Stomach smooth muscle (tissue), 2 donors: ENCODE results near the gene ARHGEF28.

Experiments used
- H3K27ac ChIP-seq: one replicate; pipeline ENCODE4 v1.7.0; 2013; ENCODE audit warnings: mild to moderate bottlenecking, low read length, inconsistent platforms
- H3K27me3 ChIP-seq, 2 donors: one replicate each; pipeline ENCODE4 v1.7.0; 2013; ENCODE audit warnings: low read length in 2 of 2; ENCODE audit not compliant: insufficient read depth in 2 of 2, control insufficient read depth in 1 of 2
- H3K36me3 ChIP-seq, 2 donors: one replicate each; pipeline ENCODE4 v1.7.0; 2013; ENCODE audit warnings: low read length in 2 of 2; ENCODE audit not compliant: control insufficient read depth in 2 of 2, insufficient read depth in 2 of 2
- H3K4me1 ChIP-seq: one replicate; pipeline ENCODE4 v1.7.0; 2013; ENCODE audit warnings: low read length; ENCODE audit not compliant: control insufficient read depth, insufficient read depth
- H3K4me3 ChIP-seq, 2 donors: one replicate each; pipeline ENCODE4 v1.7.0; 2013; ENCODE audit warnings: low read length in 2 of 2
- H3K9ac ChIP-seq, 2 donors: one replicate each; pipeline ENCODE4 v1.7.0; 2013; ENCODE audit warnings: low read length in 2 of 2, mild to moderate bottlenecking in 1 of 2
- H3K9me3 ChIP-seq, 2 donors: one replicate each; pipeline ENCODE4 v1.7.0; 2013; ENCODE audit warnings: low read length in 2 of 2; ENCODE audit not compliant: control insufficient read depth in 2 of 2
- donor health status: healthy.
- donor health status: Pancreatic carcinoma.

The ARHGEF28 gene

GRCh38 chr5:73901043-73901442, 275.0 kb downstream of the ARHGEF28 start:
- H3K27ac ChIP-seq: no peak overlapping the region
- H3K27me3 ChIP-seq: no peaks in the 10 kb centered on the region
- H3K9ac ChIP-seq: no peak overlapping the region
- no peaks in the 10 kb centered on the region for H3K4me1 ChIP-seq
- H3K36me3 ChIP-seq: no peaks in the 10 kb centered on the region
- no peak overlapping the region for H3K4me3 ChIP-seq
- H3K9me3 ChIP-seq: no peaks in the 10 kb centered on the region

- Histone ChIP-seq H3K4me3 (no peak overlapping the region), H3K27me3 (no peaks in the 10 kb centered on the region), H3K36me3 (no peaks in the 10 kb centered on the region), H3K4me1 (no peaks in the 10 kb centered on the region), H3K9me3 (no peaks in the 10 kb centered on the region), H3K27ac (no peak overlapping the region), H3K9ac (no peak overlapping the region)
Observed at GRCh38 chr5:73901455-73901854, 275.5 kb downstream of the ARHGEF28 start.

GRCh38 chr5:73902327-73903051, 276.5 kb downstream of the ARHGEF28 start:
- H3K36me3 ChIP-seq: no peaks in the 10 kb centered on the region
- H3K27ac ChIP-seq: no peak overlapping the region
- H3K4me1 ChIP-seq: no peaks in the 10 kb centered on the region
- no peak overlapping the region for H3K9ac ChIP-seq
- H3K9me3 ChIP-seq: no peaks in the 10 kb centered on the region
- no peaks in the 10 kb centered on the region for H3K27me3 ChIP-seq
- H3K4me3 ChIP-seq: no peak overlapping the region

- no peak overlapping the region for H3K4me3 ChIP-seq
- no peak overlapping the region for H3K9ac ChIP-seq
- no peaks in the 10 kb centered on the region for H3K4me1 ChIP-seq
- H3K36me3 ChIP-seq: no peaks in the 10 kb centered on the region
- H3K27me3 ChIP-seq: no peaks in the 10 kb centered on the region
- no peaks in the 10 kb centered on the region for H3K9me3 ChIP-seq
- H3K27ac ChIP-seq: no peak overlapping the region
Observed at GRCh38 chr5:73903169-73903568, 277.2 kb downstream of the ARHGEF28 start.

- H3K27me3 ChIP-seq: no peaks in the 10 kb centered on the region
- H3K9me3 ChIP-seq: no peaks in the 10 kb centered on the region
- no peak overlapping the region for H3K9ac ChIP-seq
- no peak overlapping the region for H3K4me3 ChIP-seq
- H3K27ac ChIP-seq: no peak overlapping the region
- H3K4me1 ChIP-seq: no peaks in the 10 kb centered on the region
- H3K36me3 ChIP-seq: no peaks in the 10 kb centered on the region
Observed at GRCh38 chr5:73906277-73906676, 280.3 kb downstream of the ARHGEF28 start.

- Histone ChIP-seq H3K27ac (no peak overlapping the region), H3K9me3 (no peaks in the 10 kb centered on the region), H3K4me3 (no peak overlapping the region), H3K4me1 (no peaks in the 10 kb centered on the region), H3K36me3 (no peaks in the 10 kb centered on the region), H3K27me3 (no peaks in the 10 kb centered on the region), H3K9ac (no peak overlapping the region)
Observed at GRCh38 chr5:73907164-73907563, 281.2 kb downstream of the ARHGEF28 start.

GRCh38 chr5:73908395-73908794, 282.4 kb downstream of the ARHGEF28 start:
- H3K9me3 ChIP-seq: no peaks in the 10 kb centered on the region
- no peak overlapping the region for H3K4me3 ChIP-seq
- no peaks in the 10 kb centered on the region for H3K4me1 ChIP-seq
- H3K9ac ChIP-seq: no peak overlapping the region
- no peaks in the 10 kb centered on the region for H3K36me3 ChIP-seq
- no peak overlapping the region for H3K27ac ChIP-seq
- H3K27me3 ChIP-seq: no peaks in the 10 kb centered on the region

GRCh38 chr5:73908846-73909245, 282.9 kb downstream of the ARHGEF28 start:
- Histone ChIP-seq H3K4me1 (no peaks in the 10 kb centered on the region), H3K27ac (no peak overlapping the region), H3K36me3 (no peaks in the 10 kb centered on the region), H3K9ac (no peak overlapping the region), H3K27me3 (no peaks in the 10 kb centered on the region), H3K4me3 (no peak overlapping the region), H3K9me3 (no peaks in the 10 kb centered on the region)

- Histone ChIP-seq H3K27ac (no peak overlapping the region), H3K9ac (no peak overlapping the region), H3K4me3 (no peak overlapping the region), H3K36me3 (no peaks in the 10 kb centered on the region), H3K9me3 (no peaks in the 10 kb centered on the region), H3K27me3 (no peaks in the 10 kb centered on the region), H3K4me1 (no peaks in the 10 kb centered on the region)
Observed at GRCh38 chr5:73909474-73909873, 283.5 kb downstream of the ARHGEF28 start.

- no peaks in the 10 kb centered on the region for H3K4me1 ChIP-seq
- H3K9ac ChIP-seq: no peak overlapping the region
- H3K36me3 ChIP-seq: no peaks in the 10 kb centered on the region
- no peak overlapping the region for H3K4me3 ChIP-seq
- no peaks in the 10 kb centered on the region for H3K9me3 ChIP-seq
- no peak overlapping the region for H3K27ac ChIP-seq
- no peaks in the 10 kb centered on the region for H3K27me3 ChIP-seq
Observed at GRCh38 chr5:73911761-73912393, 285.9 kb downstream of the ARHGEF28 start.

- Histone ChIP-seq H3K27ac (no peak overlapping the region), H3K9me3 (no peaks in the 10 kb centered on the region), H3K4me1 (peaks cover 3% of the 10 kb centered on the region), H3K36me3 (no peaks in the 10 kb centered on the region), H3K9ac (no peak overlapping the region), H3K4me3 (no peak overlapping the region), H3K27me3 (no peaks in the 10 kb centered on the region)
Observed at GRCh38 chr5:73912821-73913271, 286.9 kb downstream of the ARHGEF28 start.
